OCI-LY1 (cell line): ENCODE measurements around the gene LIMK2.

Source experiments
- EZH2 ChIP-seq: fragments of 200-600 bp; sonication (generic), shearing (Covaris generic); IDR thresholded peaks from 2 replicates; pipeline ENCODE4 v1.8.0; 2017; ENCODE audit warnings: borderline replicate concordance, mixed run types, mild to moderate bottlenecking, antibody characterized with exemption, low read length, moderate library complexity, mixed read lengths
- TF ChIP-seq, protein P1 (sequence below): fragments of 200-600 bp; sonication (generic), shearing (Covaris generic); IDR thresholded peaks from 2 replicates; pipeline ENCODE4 v1.5.1; 2017; ENCODE audit warnings: mild to moderate bottlenecking, antibody characterized with exemption, low read length, moderate library complexity, mixed read lengths

- TF ChIP-seq, protein P1, sequence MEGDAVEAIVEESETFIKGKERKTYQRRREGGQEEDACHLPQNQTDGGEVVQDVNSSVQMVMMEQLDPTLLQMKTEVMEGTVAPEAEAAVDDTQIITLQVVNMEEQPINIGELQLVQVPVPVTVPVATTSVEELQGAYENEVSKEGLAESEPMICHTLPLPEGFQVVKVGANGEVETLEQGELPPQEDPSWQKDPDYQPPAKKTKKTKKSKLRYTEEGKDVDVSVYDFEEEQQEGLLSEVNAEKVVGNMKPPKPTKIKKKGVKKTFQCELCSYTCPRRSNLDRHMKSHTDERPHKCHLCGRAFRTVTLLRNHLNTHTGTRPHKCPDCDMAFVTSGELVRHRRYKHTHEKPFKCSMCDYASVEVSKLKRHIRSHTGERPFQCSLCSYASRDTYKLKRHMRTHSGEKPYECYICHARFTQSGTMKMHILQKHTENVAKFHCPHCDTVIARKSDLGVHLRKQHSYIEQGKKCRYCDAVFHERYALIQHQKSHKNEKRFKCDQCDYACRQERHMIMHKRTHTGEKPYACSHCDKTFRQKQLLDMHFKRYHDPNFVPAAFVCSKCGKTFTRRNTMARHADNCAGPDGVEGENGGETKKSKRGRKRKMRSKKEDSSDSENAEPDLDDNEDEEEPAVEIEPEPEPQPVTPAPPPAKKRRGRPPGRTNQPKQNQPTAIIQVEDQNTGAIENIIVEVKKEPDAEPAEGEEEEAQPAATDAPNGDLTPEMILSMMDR = no peak
- no peak for TF ChIP-seq EZH2
These were observed 89.9 kb downstream of the LIMK2 start for GRCh38 chr22:31302006-31302405.
